H1 (cell line): ENCODE results near the gene RELN. TPM values are rescaled to one million over a fixed set of nuclear protein-coding genes. Genes with fewer than 3 reads are reported as not detected.

Experiments
- CHD7 ChIP-seq: fragments of 300-600 bp; sonication (generic); IDR thresholded peaks from 2 replicates; pipeline ENCODE4 v1.7.1; 2012; ENCODE audit warnings: low read length, moderate library complexity, mild to moderate bottlenecking, inconsistent platforms; ENCODE audit not compliant: insufficient replicate concordance
- RBBP5 ChIP-seq: IDR thresholded peaks from 2 replicates; pipeline ENCODE4 v1.7.1; 2012; ENCODE audit warnings: low read depth, mild to moderate bottlenecking, inconsistent platforms, low read length, moderate library complexity, borderline replicate concordance
- SRF ChIP-seq: IDR thresholded peaks from 2 replicates; pipeline ENCODE4 v1.6.1; 2011; ENCODE audit warnings: mild to moderate bottlenecking, low read depth, low read length, moderate library complexity
- YY1 ChIP-seq: IDR thresholded peaks from 2 replicates; pipeline ENCODE4 v1.6.1; 2011; ENCODE audit warnings: low read depth, mild to moderate bottlenecking, low read length
- polyA plus RNA-seq, 7 experiments: library from polyadenylated mRNA; depleted of rRNA in 3 of 7; stranded (reverse) in 5 of 7; unstranded in 2 of 7; fragments of >200 nt in 5 of 7; fragments of 200-250 nt in 2 of 7; gene quantifications; 1 replicate in 5 of 7; 2 replicates in 1 of 7; 4 replicates in 1 of 7; pipeline versions ENCODE4 v1.2.1 to v1.2.3, GENCODE V29; 2011 to 2013; ENCODE audit warnings: missing spikeins in 2 of 7, mixed read lengths in 2 of 7
- total RNA-seq: library from RNA; stranded (reverse); fragmentation: NEBNext Ultra II Directional; extraction: Animal tissue kit (Norgen Biotek cat#: 25700); gene quantifications from 2 replicates; pipeline ENCODE4 v1.2.1, GENCODE V29; 2021

The RELN gene
- total and polyA plus RNA-seq, 2 of the 8 experiments (the other 6 are each of a cell fraction or from before 2014, with no cell fraction given): 0.03 to 0.07 TPM

GRCh38 chr7:103679151-103680132 is 310.0 kb downstream of the RELN start (continued):
- TF ChIP-seq CHD7 (no peak), RBBP5 (no peak), YY1 (no peak), SRF (no peak)
